NOMO-1 treated with DMSO at 0.1 percent for 48 hours (cell line): ENCODE measurements around the gene SLC6A16.
"Not testable (repeated sequence)": the region's sequence is repeated elsewhere in the genome, so short reads cannot be mapped to it uniquely, and the experiment has no call there.

Source experiments
- DNase-seq: peaks from one replicate; lab custom pipeline; 2025; ENCODE audit not compliant: unreplicated experiment; lab: John Stamatoyannopoulos, UW

The SLC6A16 gene

DNA sequence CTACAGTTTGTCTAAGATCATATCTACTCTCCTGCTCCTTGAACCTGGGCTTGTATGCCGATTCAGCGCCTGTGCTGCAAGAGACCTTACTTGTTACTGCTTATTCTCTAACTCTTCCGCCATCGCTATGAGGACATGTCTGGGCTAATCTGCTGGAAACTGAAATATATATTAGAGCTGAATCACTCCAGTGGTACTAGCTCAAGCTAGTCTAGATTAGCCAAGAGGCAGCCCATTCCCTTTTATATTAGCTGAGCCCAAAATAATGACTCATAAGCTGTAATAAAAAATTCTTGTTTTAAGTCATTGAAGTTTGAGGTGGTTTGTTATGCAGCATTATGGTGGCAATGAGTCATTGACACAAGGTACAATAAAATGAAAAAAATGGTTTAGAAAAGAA is 52.8 kb downstream of the SLC6A16 start:
- DNase-seq = no peak

DNA sequence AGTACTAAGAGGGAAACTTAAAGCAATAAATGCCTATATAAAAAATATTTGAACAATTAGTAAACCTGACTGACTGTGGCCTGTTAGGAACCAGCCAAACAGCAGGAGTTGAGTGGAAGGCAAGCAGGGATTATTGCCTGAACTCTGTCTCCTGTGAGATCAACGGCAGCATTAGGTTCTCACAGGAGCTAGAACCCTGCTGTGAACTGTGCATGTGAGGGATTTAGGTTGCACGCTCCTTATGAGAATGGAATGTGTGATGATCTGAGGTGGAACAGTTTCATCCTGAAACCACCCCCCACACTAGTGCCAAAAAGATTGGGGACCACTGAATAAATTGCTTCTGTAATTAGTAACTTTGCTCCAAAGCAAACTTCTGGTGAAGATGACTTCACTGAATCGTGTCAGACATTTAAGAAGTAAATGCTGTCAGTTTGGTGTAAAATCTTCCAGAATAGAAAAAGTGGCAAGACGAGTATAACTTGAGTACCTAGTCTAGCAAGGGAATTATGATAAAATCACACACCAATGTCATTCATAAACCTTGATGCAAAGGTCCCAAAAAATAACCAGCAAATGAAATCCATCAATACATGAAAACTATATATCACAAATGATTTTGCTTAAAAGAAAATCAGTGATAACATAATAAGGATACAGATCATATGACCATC is 53.8 kb downstream of the SLC6A16 start:
- no peak for DNase-seq

DNA sequence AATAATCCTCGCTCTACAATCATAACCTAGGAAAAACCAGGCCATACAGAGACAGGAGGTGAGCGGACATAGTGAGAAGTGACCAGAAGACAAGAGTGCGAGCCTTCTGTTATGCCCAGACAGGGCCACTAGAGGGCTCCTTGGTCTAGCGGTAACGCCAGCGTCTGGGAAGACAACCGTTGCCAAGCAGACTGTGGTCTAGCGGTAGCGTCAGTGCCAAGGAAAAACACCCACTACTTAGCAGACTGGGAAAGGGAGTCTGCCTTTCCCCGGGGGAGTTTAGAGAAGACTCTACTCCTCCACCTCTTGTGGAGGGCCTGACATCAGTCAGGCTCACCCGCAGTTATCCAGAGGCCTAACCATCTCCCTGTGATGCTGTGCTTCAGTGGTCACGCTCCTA is 58.6 kb downstream of the SLC6A16 start:
- not testable (repeated sequence) for DNase-seq

DNA sequence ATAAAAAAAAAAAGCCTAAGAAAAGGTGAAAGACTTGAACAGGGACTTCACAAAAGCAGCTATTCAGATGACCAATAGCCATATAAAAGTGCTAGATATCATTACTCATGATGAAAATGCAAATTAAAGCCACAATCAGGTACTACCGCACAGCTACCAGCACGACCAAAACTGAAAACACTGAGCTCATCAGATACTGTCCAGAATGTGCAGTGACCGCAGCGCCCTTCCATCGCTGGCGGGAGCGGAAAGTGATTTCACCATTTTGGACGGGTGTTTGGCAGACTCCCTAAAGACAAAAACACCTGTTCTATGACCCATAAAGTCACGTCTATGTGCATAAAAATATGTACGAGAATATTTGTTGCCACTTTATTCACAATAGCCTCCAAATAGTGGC is 60.7 kb downstream of the SLC6A16 start:
- no peak for DNase-seq

DNA sequence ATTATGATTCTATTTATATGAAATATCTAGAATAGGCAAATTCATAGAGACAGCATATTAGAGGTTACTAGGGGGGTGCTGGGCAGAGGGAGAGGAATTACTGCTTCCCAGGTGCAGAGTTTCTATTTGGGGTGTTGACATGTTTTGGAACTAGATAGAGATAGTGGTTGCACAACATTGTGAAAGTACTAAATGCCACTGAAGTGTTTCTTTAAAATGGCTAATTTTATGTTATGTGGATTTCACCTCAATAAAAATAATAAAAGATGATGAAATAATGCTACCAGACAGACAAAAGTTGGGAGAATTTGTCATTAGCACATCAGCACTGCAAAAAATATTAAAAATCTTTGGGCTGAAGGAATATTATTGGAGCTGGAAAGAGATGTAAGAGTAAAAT is 63.4 kb downstream of the SLC6A16 start:
- no peak for DNase-seq

DNA sequence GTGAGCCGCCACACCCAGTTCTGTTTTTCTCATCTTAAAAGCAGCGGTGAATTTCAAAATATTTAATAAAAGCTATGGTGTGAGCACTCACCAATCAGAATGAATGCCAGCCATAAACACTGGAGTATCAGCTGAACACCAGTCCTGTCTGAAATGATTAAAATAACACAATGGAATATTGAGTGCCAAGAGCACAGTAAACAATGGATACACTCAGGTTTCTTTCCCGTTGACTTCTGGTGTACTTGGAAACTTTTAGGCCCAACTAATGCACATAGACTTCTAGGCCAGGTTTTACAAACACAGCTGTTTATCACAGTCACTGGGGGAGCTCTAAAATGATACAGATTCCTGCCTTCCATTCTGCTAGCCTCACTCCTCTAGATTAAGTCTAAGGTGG is 68.3 kb downstream of the SLC6A16 start:
- DNase-seq = no peak

GRCh38 chr19:49255674-49256073 is 69.3 kb downstream of the SLC6A16 start:
- no peak for DNase-seq

GRCh38 chr19:49249933-49250332 is 75.1 kb downstream of the SLC6A16 start:
- DNase-seq = no peak

DNA sequence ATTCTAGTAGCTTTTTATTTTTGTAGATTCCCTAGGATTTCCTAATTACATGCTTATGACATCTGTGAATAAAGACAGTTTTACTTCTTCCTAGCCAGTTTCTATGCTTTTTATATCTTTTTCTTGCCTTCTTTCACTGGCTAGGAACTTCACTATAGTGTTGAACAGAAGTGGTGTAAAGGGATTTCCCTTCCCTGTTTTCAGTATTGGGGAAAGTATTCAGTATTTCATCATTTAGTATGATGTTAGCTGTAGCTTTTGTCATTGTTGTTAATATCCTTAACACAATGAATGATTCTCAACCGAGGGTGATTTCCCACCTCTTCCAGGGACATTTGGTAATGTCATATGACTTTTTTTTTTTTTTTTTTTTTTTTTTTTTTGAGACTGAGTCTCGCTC is 77.3 kb downstream of the SLC6A16 start:
- no peak for DNase-seq

DNA sequence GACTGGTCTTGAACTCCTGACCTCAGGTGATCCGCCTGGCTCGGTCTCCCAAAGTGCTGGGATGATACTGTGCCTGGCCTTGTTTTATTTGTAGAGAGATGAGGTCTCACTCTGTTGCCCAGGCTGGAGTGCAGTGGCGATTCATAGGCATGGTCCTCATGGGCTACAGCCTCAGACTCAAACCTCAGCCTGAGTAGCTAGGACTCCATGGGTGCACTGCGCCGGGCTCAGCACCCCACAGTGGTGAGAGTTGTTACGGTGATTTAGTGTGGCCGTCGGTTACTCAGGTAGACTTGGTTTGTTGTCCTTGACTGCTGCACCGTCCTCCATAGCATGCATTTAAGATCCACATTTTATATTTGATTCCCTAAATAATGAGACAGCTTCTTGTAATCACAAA is 80.7 kb downstream of the SLC6A16 start:
- no peak for DNase-seq

GRCh38 chr19:49243726-49244125 is 81.3 kb downstream of the SLC6A16 start:
- DNase-seq = no peak

GRCh38 chr19:49243129-49243528 is 81.9 kb downstream of the SLC6A16 start:
- DNase-seq = no peak

GRCh38 chr19:49241769-49242168 is 83.2 kb downstream of the SLC6A16 start:
- DNase-seq = no peak
